Testis (tissue), 3 donors: ENCODE data around the gene MINDY2. TPM values are rescaled to one million over a fixed set of nuclear protein-coding genes. Genes with fewer than 3 reads are reported as not detected.

ENCODE experiments used
- DNase-seq: peaks from one replicate; pipeline ENCODE4 v3.0.0-alpha.2; 2019
- H3K27ac ChIP-seq, 2 donors: fragments of 200-600 bp; sonication (generic); one replicate each; pipeline ENCODE4 v1.5.1; 2019
- H3K27me3 ChIP-seq: fragments of 200-600 bp; sonication (generic); one replicate; pipeline ENCODE4 v1.5.1; 2019
- H3K36me3 ChIP-seq: fragments of 200-600 bp; sonication (generic); one replicate; pipeline ENCODE4 v1.5.1; 2017; ENCODE audit warnings: low read depth; ENCODE audit errors: missing control alignments
- H3K4me1 ChIP-seq: fragments of 200-600 bp; sonication (generic); one replicate; pipeline ENCODE4 v1.5.1; 2019
- H3K4me3 ChIP-seq, 2 donors: fragments of 200-600 bp; sonication (generic); one replicate each; pipeline ENCODE4 v1.5.1; 2017 to 2019
- H3K9me3 ChIP-seq: fragments of 200-600 bp; sonication (generic); one replicate; pipeline ENCODE4 v1.5.1; 2017
- POLR2A ChIP-seq: fragments of 450-650 bp; IDR thresholded peaks from one replicate; pipeline ENCODE4 v1.6.1; 2017; ENCODE audit warnings: antibody characterized with exemption, mild to moderate bottlenecking, moderate library complexity
- WGBS, 2 donors: methylation state at CpG; one replicate each; pipeline ENCODE4 v1.1.5; 2018; 5-methylcytosine and 5-hydroxymethylcytosine counted together
- intact Hi-C: fragments of 100-400 bp; cut with DNase I; formaldehyde crosslinking; loops from one replicate; pipeline ENCODE4 v1.15.1; 2023; ENCODE audit warnings: low total_unique reads
- polyA plus RNA-seq: library from polyadenylated mRNA; stranded (reverse); fragments of 350-450 nt; fragmentation: Illumina TruSeq; extraction: RNeasy Lipid Tissue Mini Kit (QIAGEN cat#74804); gene quantifications from one replicate; pipeline ENCODE4 v1.2.3, GENCODE V29; 2014; ENCODE audit warnings: low read depth, low replicate concordance; ENCODE audit not compliant: insufficient read depth
- total RNA-seq, 2 donors: library from RNA; depleted of rRNA; stranded (reverse); fragments of >200 nt; gene quantifications; one replicate each; pipeline ENCODE4 v1.2.3, GENCODE V29; 2016
- TF ChIP-seq, protein P1 (sequence below), 3 experiments: fragments of 450-650 bp in 2 of 3; fragments of 200-600 bp in 1 of 3; sonication (generic) in 1 of 3; IDR thresholded peaks; one replicate each; pipeline ENCODE4 v1.5.1; 2016 to 2019; ENCODE audit warnings: antibody characterized with exemption in 3 of 3, mild to moderate bottlenecking in 2 of 3, moderate library complexity in 1 of 3

The MINDY2 gene
- total and polyA plus RNA-seq, 3 donors from 2014 or later, result 9.9 to 15.4 (median 15.0) TPM

GRCh38 chr15:58738046-58738707 lies 32.9 kb upstream of the MINDY2 start:
- Histone ChIP-seq H3K27me3 (no peaks in the 10 kb centered on the region), H3K9me3 (no peaks in the 10 kb centered on the region), H3K27ac (no peak overlapping the region), H3K4me1 (peaks cover 5% of the 10 kb centered on the region), H3K36me3 (no peaks in the 10 kb centered on the region), H3K4me3 (no peak overlapping the region)
- intact Hi-C loops, result no loop called here
- no peak for TF ChIP-seq POLR2A
- TF ChIP-seq, protein P1, sequence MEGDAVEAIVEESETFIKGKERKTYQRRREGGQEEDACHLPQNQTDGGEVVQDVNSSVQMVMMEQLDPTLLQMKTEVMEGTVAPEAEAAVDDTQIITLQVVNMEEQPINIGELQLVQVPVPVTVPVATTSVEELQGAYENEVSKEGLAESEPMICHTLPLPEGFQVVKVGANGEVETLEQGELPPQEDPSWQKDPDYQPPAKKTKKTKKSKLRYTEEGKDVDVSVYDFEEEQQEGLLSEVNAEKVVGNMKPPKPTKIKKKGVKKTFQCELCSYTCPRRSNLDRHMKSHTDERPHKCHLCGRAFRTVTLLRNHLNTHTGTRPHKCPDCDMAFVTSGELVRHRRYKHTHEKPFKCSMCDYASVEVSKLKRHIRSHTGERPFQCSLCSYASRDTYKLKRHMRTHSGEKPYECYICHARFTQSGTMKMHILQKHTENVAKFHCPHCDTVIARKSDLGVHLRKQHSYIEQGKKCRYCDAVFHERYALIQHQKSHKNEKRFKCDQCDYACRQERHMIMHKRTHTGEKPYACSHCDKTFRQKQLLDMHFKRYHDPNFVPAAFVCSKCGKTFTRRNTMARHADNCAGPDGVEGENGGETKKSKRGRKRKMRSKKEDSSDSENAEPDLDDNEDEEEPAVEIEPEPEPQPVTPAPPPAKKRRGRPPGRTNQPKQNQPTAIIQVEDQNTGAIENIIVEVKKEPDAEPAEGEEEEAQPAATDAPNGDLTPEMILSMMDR (IDR thresholded peaks at IDR 0.05), result no peak
- DNase-seq, result no peak
- WGBS, 2 donors, result 86 to 89% methylated on average over 1 of the region's 1 CpG

DNA sequence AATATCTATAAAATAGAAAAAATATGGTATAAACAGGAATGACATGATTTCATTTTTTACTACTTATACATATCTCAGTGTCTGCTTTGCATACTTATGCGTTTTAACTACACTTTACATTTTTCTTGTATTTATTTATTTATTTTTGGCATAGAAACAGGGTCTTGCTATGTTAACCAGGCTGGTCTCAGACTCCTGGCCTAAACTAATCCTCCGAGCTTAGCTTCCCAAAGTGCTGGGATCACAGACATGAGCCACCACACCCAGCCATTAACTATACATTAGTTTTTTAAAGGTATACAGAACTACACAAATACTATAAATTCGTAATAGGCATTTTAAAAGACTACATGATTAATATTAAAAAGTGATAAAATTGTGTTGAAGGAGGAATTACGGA lies 30.7 kb upstream of the MINDY2 start:
- H3K36me3 ChIP-seq, result no peaks in the 10 kb centered on the region
- no peak overlapping the region for H3K4me3 ChIP-seq
- peaks cover 5% of the 10 kb centered on the region for H3K4me1 ChIP-seq
- TF ChIP-seq, protein P1 (IDR thresholded peaks at IDR 0.05), result no peak
- TF ChIP-seq POLR2A, result no peak
- 91 to 92% methylated on average over 4 of the region's 4 CpGs for WGBS, 2 donors
- H3K27me3 ChIP-seq, result no peaks in the 10 kb centered on the region
- DNase-seq, result no peak
- no peak overlapping the region for H3K27ac ChIP-seq
- H3K9me3 ChIP-seq, result no peaks in the 10 kb centered on the region
- intact Hi-C loops, result no loop called here

DNA sequence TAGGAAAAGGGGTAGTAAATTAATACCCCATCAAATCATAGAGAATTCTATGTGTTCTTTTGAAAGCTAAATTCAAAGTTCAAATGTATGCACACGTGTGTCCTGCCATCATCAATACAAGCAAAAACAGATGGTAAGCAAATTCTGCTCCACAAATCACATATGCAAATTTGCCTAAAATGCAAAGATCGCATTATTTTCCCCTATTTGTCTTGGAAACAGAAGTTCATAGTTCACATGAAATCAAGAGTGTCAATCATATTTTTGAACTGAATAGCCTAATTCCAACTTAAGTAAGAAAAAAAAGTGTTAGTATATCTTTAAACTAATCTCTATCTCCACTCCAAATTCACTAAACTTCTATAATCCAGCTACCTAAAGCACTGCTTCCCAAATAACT lies 30.1 kb upstream of the MINDY2 start:
- peaks cover 5% of the 10 kb centered on the region for H3K4me1 ChIP-seq

DNA sequence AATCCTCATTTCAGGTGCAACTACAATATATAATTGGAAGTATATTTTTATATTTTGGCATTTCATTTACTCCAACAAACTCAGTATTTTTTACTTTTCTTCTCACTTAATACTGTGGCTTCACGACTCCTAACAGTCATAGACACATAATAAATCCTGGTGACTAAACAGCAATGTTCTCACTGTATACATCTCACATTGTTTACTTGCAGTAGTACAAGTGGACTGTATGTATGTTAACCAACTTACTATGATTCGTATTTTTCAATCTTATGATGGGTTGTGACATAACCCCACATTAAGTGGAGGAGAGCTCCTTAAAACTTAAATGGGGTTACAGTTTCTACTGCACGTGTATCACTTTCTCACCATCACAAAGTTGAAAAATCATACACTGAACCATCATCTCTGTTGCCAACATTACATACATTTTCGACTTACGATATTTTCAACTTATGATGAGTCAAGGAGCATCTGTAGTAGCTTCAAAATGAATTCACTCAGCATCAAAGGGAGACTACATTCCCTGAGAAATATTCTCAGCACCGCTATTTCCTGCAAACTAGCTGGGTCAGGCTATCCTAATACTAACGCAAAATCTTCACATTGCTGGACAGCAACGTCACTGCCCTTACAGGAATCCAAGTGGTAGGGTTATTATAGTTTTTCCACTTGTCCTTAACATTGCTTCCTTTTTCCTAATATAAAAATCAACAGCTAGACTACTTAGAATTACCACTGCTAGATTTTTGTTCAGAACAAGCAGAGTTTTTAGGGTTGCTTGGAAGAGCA lies 28.9 kb upstream of the MINDY2 start:
- peaks cover 14% of the 10 kb centered on the region for H3K4me1 ChIP-seq
- intact Hi-C loops, result no loop called here
- H3K9me3 ChIP-seq, result no peaks in the 10 kb centered on the region
- DNase-seq, result no peak
- no peaks in the 10 kb centered on the region for H3K27me3 ChIP-seq
- H3K27ac ChIP-seq, result no peak overlapping the region
- no peaks in the 10 kb centered on the region for H3K36me3 ChIP-seq
- no peak overlapping the region for H3K4me3 ChIP-seq
- TF ChIP-seq, protein P1 (IDR thresholded peaks at IDR 0.05), result no peak
- no peak for TF ChIP-seq POLR2A
- 78 to 84% methylated on average over 8 of the region's 8 CpGs for WGBS, 2 donors

More for the DNA sequence above, 30.1 kb upstream of the MINDY2 start:
- H3K27me3 ChIP-seq, result no peaks in the 10 kb centered on the region
- intact Hi-C loops, result no loop called here
- H3K27ac ChIP-seq, result no peak overlapping the region
- no peaks in the 10 kb centered on the region for H3K36me3 ChIP-seq
- DNase-seq, result no peak
- TF ChIP-seq POLR2A, result no peak
- TF ChIP-seq, protein P1 (IDR thresholded peaks at IDR 0.05), result no peak
- H3K4me3 ChIP-seq, result no peak overlapping the region
- no peaks in the 10 kb centered on the region for H3K9me3 ChIP-seq
- whole genome bisulfite sequencing, 2 donors, result 89 to 96% methylated on average over 2 of the region's 2 CpGs
